Sigmoid colon (tissue), 3 donors: ENCODE data around the gene COX4I1.

Experiments
- POLR2A ChIP-seq, 2 donors: fragments of 450-650 bp; IDR thresholded peaks; one replicate each; pipeline ENCODE4 v1.6.1; 2016; ENCODE audit warnings: antibody characterized with exemption in 2 of 2, mild to moderate bottlenecking in 2 of 2, moderate library complexity in 2 of 2
- TF ChIP-seq, protein P1 (sequence below), 4 experiments: fragments of 450-650 bp in 3 of 4; fragments of 200-600 bp in 1 of 4; IDR thresholded peaks; one replicate each; pipeline ENCODE4 v1.5.1; 2016 to 2019; ENCODE audit warnings: antibody characterized with exemption in 4 of 4, mild to moderate bottlenecking in 3 of 4, moderate library complexity in 2 of 4

DNA sequence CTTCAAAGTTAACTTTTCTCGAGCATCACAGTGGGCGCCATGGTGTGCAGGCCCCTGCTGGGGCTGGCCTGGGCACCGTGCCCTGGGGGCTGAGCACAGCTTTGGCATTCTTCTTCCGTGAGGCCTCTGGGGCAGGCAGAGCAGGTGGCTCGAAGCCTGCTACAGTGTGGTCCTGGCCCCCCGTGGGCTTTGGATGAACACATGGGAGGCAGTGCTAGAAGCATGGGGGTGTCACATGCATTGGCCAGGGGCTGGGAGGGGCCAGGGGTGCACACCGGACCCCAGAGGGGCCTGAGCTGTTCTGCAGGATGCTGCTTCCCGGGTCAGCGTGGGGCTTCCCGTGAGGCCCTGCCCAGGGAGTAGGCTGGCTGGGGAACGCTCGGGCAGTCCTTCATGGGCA, 36.5 kb upstream of the COX4I1 start:
- TF ChIP-seq POLR2A (IDR thresholded peaks at IDR 0.05) = no peak
- TF ChIP-seq, protein P1, sequence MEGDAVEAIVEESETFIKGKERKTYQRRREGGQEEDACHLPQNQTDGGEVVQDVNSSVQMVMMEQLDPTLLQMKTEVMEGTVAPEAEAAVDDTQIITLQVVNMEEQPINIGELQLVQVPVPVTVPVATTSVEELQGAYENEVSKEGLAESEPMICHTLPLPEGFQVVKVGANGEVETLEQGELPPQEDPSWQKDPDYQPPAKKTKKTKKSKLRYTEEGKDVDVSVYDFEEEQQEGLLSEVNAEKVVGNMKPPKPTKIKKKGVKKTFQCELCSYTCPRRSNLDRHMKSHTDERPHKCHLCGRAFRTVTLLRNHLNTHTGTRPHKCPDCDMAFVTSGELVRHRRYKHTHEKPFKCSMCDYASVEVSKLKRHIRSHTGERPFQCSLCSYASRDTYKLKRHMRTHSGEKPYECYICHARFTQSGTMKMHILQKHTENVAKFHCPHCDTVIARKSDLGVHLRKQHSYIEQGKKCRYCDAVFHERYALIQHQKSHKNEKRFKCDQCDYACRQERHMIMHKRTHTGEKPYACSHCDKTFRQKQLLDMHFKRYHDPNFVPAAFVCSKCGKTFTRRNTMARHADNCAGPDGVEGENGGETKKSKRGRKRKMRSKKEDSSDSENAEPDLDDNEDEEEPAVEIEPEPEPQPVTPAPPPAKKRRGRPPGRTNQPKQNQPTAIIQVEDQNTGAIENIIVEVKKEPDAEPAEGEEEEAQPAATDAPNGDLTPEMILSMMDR (IDR thresholded peaks at IDR 0.05) = no peak
